Measurements from ENCODE around the gene GALNT13.

The GALNT13 gene

DNA sequence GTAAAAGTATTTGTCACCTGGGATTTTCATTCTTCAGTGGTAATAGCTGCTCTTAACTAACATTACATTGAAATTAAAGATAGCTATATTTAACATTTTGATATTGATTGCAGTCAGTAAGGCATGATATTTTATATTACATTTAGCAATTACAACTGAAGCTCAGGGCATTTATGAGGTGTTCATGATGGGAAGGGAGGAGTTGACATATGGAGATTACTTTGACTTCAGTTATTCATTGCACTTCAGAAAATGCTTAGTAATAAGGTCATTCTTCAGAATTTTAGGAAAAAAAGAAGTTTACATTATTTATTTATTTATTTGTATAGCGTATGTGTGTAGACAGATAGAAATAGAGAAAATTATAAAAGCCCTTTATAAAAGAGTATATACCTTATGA lies 352.0 kb downstream of the GALNT13 start:
- Histone ChIP-seq H3K9ac (no peak overlapping the region), H3K4me1 (ENCODE audit: low read depth, poor library complexity, severe bottlenecking) (no peaks in the 10 kb centered on the region), H3K36me3 (ENCODE audit: insufficient read depth) (no peaks in the 10 kb centered on the region), H3K4me3 (IDR thresholded peaks at IDR 0.05; ENCODE audit: insufficient read depth, low read depth, low read length) (no peak overlapping the region), H3K27me3 (ENCODE audit: insufficient read depth, low read depth) (no peaks in the 10 kb centered on the region), H2AFZ (ENCODE audit: low read depth) (no peak overlapping the region), H3K27ac (no peak overlapping the region), H3K4me2 (no peak overlapping the region), H3K79me2 (ENCODE audit: insufficient read depth, low read depth) (no peaks in the 10 kb centered on the region), H4K20me1 (ENCODE audit: insufficient read depth) (no peaks in the 10 kb centered on the region)
- TF ChIP-seq, protein P1, sequence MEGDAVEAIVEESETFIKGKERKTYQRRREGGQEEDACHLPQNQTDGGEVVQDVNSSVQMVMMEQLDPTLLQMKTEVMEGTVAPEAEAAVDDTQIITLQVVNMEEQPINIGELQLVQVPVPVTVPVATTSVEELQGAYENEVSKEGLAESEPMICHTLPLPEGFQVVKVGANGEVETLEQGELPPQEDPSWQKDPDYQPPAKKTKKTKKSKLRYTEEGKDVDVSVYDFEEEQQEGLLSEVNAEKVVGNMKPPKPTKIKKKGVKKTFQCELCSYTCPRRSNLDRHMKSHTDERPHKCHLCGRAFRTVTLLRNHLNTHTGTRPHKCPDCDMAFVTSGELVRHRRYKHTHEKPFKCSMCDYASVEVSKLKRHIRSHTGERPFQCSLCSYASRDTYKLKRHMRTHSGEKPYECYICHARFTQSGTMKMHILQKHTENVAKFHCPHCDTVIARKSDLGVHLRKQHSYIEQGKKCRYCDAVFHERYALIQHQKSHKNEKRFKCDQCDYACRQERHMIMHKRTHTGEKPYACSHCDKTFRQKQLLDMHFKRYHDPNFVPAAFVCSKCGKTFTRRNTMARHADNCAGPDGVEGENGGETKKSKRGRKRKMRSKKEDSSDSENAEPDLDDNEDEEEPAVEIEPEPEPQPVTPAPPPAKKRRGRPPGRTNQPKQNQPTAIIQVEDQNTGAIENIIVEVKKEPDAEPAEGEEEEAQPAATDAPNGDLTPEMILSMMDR (conservative IDR thresholded peaks at IDR 0.05; ENCODE audit: low read depth, low read length) = no peak

DNA sequence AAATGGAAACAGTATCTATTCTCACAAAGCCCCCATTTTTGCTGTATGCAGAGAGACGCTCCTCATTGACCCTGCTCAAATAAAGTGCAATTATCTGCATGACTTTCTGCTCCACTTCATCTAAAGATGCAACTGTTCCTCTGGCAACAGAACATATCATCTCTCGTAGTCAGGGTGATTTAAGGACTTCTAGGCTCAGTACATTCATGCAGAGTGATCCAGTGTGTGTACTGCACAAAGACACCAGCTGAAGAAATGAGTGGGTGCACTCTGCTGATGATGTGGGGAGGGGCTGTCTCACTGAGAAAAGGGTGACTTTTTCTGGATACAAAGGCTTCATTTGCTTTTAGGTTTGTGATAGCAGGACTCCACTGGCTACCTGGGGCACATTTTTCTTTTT lies 355.2 kb downstream of the GALNT13 start:
- Histone ChIP-seq H3K36me3 (ENCODE audit: insufficient read depth) (no peaks in the 10 kb centered on the region), H2AFZ (ENCODE audit: low read depth) (no peak overlapping the region), H3K4me3 (IDR thresholded peaks at IDR 0.05; ENCODE audit: insufficient read depth, low read depth, low read length) (no peak overlapping the region), H3K27me3 (ENCODE audit: insufficient read depth, low read depth) (no peaks in the 10 kb centered on the region), H4K20me1 (ENCODE audit: insufficient read depth) (no peaks in the 10 kb centered on the region), H3K4me2 (no peak overlapping the region), H3K4me1 (ENCODE audit: low read depth, poor library complexity, severe bottlenecking) (no peaks in the 10 kb centered on the region), H3K27ac (no peak overlapping the region), H3K79me2 (ENCODE audit: insufficient read depth, low read depth) (no peaks in the 10 kb centered on the region), H3K9ac (no peak overlapping the region)
- TF ChIP-seq, protein P1 (conservative IDR thresholded peaks at IDR 0.05; ENCODE audit: low read depth, low read length) = no peak

DNA sequence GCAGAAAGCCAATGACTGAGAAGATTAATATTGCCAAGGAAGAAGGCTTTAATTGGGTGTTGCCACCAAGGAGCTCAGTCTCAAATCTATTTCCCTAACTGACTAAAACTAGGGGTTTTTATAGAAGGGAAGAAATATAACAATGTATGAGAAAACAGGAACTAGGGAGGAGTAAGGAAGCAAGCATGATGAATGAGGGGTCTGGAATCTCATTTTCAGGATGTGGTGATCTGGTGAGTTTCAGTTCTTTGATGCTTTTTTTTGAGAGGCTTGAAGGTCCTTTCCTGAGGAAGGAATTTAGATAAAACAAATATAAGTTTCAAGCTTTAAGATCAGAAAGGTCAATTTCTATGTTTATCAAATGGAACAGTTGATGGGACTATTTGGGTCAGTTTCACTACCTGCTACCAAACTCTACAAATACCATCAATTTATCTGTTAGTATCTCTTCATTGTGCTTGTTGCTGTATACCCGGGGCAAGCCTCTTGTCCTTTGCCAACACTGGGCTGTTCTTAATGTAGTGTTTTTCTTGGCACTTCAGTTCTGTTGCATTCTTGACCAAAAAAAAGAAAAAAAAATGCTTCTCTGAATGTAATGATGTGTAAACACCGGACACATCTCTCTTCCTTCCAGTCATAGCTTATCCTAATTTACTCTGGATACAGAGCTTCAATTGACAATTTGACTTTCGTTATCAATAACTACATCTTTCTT lies 357.0 kb downstream of the GALNT13 start:
- no peaks in the 10 kb centered on the region for H3K36me3 ChIP-seq (ENCODE audit: insufficient read depth)
- no peaks in the 10 kb centered on the region for H4K20me1 ChIP-seq (ENCODE audit: insufficient read depth)
- H3K79me2 ChIP-seq (ENCODE audit: insufficient read depth, low read depth) = no peaks in the 10 kb centered on the region
- H3K4me1 ChIP-seq (ENCODE audit: low read depth, poor library complexity, severe bottlenecking) = no peaks in the 10 kb centered on the region
- H3K9ac ChIP-seq = no peak overlapping the region
- H3K4me3 ChIP-seq (IDR thresholded peaks at IDR 0.05; ENCODE audit: insufficient read depth, low read depth, low read length) = no peak overlapping the region
- no peak overlapping the region for H3K27ac ChIP-seq
- no peaks in the 10 kb centered on the region for H3K27me3 ChIP-seq (ENCODE audit: insufficient read depth, low read depth)
- H2AFZ ChIP-seq (ENCODE audit: low read depth) = no peak overlapping the region
- no peak overlapping the region for H3K4me2 ChIP-seq
- TF ChIP-seq, protein P1 (conservative IDR thresholded peaks at IDR 0.05; ENCODE audit: low read depth, low read length) = no peak

DNA sequence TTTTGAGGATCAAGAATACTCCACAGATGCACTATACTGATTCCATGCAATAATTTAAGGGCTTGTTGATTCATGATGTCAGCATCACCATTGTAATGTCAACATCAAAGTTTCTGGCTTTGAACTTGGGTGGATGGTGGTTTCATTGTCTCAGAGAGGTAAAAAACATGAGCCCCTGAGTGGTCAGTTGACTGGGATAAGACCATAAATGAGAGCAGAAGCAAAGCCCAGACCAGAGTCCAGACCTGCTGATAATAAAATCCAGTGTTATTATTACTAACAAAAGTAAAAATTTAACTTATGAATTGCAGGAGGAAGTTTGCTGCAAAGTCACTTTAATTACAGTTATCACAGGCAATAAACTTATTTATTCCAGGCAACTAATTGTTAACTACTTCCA lies 358.2 kb downstream of the GALNT13 start:
- Histone ChIP-seq H3K79me2 (ENCODE audit: insufficient read depth, low read depth) (no peaks in the 10 kb centered on the region), H3K4me2 (no peak overlapping the region), H3K4me3 (IDR thresholded peaks at IDR 0.05; ENCODE audit: insufficient read depth, low read depth, low read length) (no peak overlapping the region), H3K27me3 (ENCODE audit: insufficient read depth, low read depth) (no peaks in the 10 kb centered on the region), H4K20me1 (ENCODE audit: insufficient read depth) (no peaks in the 10 kb centered on the region), H2AFZ (ENCODE audit: low read depth) (no peak overlapping the region), H3K27ac (no peak overlapping the region), H3K36me3 (ENCODE audit: insufficient read depth) (no peaks in the 10 kb centered on the region), H3K4me1 (ENCODE audit: low read depth, poor library complexity, severe bottlenecking) (no peaks in the 10 kb centered on the region), H3K9ac (no peak overlapping the region)
- TF ChIP-seq, protein P1 (conservative IDR thresholded peaks at IDR 0.05; ENCODE audit: low read depth, low read length) = no peak
